Stimulated activated CD4-positive, alpha-beta T cell treated with anti-CD3 and anti-CD28 coated beads, Interleukin-2, amount 100 ng/mL, for 4 hours (primary cell): ENCODE data around the gene CIB4.

Experiments used
- DNase-seq: peaks from one replicate; pipeline ENCODE4 v3.0.0-alpha.2; 2020; ENCODE audit warnings: low read depth

Gene CIB4

DNA sequence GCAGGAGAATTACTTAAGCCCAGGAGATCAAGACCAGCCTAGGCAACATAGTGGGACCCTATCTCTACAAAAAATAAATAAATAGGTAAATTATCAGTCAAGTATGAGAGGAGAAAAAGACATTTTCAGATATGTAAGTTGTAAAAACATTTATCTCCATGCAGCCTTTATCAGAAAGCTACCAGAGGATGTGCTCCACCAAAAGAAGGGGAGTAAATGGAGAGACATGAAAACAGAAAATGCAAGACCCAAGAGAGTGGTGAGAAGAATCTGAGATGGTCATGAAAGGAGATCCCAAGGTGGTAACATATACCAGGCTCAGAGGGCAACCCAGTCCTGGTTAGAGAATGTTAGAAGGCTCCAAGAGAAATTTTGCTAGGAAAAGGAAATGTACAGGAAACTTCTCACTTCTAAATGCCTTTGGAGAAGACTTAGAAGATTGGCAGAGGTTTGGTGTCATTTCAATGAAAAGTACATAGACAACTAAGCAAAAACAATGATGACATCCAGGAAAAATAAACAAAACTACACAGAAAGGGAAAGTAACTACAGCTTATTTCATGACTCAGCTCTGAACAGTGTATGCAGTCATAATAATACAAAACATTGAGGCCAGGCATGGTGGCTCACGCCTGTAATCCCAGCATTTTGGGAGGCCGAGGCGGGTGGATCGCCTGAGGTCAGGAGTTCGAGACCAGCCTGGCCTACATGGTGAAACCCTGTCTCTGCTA is 19.5 kb downstream of the CIB4 start:
- DNase-seq: no peak

DNA sequence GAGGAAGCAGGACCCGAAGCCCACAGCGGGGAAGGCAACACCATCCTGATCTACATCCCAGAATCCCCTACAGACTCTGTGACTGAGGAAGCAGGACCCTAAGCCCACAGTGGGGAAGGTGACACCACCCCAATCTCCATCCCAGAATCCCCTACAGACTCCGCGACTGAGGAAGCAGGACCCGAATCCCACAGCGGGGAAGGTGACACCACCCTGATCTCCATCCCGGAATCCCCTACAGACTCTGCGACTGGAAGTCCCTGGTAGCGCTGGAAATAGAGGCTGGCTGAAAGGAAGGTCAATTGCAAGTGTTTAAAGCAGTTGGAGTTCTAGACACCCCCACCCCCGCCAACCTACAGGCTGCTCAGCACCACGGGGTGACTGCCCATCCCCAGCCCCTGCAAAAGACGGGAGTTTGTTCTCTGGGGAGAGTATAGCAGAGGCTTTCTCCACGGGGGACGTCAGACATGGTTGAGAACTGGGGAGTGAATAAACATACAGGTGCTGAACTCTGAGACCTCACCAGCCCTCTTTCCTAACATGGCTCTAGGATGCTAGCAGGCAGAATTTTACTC is 21.0 kb downstream of the CIB4 start:
- DNase-seq: no peak

DNA sequence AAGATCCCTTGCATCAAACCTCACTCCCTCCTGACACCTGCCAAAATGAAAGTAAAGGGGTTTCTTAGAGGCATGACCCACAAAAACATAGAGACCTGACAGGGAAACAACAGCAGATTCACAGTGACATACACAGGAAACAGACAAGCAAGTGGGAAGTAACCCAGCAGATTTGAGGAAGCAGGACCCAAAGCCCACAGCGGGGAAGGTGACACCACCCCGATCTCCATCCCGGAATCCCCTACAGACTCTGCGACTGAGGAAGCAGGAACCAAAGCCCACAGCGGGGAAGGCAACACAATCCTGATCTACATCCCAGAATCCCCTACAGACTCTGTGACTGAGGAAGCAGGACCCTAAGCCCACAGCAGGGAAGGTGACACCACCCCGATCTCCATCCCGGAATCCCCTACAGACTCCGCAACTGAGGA is 21.6 kb downstream of the CIB4 start:
- DNase-seq: no peak

- no peak for DNase-seq
Measured at GRCh38 chr2:26619096-26619495, 22.1 kb downstream of the CIB4 start.

- DNase-seq: no peak
Measured at GRCh38 chr2:26618611-26619010, 22.6 kb downstream of the CIB4 start.

GRCh38 chr2:26617588-26618083 is 23.5 kb downstream of the CIB4 start:
- no peak for DNase-seq

- no peak for DNase-seq
Measured at GRCh38 chr2:26616706-26617587, 24.2 kb downstream of the CIB4 start.

DNA sequence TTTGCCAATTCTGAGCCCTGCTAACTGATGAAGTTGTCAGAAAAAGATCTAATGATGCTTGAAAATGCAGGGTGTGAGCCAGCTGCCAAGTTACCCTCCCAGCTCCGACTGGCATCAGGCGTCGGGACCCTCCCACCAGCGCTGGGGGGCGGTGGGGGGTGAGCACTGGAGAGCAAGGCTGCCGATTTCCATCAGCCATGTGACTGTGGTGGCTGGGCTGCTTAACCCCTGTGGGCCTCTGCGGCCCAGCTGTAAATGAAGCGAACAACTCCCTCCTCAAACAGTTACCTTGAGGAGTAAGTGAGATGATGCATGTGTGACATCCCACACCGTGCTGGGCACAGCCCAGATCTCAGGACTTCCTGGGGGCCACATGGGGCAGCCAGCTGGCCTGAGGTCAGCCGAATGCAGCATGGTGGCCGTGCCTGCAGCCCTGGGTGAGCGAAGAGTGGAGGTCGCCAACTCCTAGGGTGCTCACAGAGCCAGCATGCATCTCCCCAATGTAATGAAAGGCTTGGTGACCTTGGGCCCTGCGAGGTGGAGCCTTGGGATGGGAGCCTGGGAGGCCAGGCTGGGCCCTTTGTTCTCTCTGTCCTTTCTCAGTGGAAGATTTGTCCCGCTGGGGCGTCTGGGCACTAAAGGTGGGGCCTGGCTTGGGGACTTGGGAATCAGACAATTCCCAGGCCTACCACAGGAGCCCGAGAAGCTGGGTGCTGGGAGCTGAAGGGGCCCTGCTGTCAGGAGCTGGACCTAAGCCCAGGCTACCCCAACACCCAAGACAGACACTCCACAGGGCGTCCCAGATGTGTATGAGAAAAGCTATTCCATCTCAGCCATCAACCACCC is 25.1 kb downstream of the CIB4 start:
- no peak for DNase-seq

DNA sequence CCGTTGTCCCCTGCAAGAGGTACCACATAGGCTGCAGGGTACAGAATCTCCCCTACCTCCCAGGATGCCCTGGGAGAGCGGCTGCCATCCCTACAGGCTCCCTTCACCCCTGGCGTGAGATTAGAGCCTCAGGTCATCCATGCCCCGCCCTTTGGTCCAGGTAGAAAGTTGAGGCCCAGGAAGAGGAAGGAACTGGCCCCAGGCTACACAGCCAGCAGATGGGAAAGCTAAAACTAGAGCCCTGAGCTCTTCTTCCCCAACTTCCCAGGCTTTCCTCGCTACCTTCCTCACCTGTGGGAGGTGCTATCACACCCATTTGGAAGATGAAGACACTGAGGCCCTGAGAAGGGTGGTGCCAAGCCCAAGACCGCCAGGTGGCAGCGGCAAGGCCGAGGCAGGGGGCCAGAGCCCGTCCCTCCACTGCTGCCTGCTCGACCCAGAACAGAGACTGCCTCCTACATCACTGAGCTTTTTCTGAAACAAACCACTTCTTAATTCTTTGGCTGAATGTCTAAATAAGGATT is 25.8 kb downstream of the CIB4 start:
- DNase-seq: no peak

GRCh38 chr2:26614216-26615138 is 26.7 kb downstream of the CIB4 start:
- no peak for DNase-seq

- DNase-seq: no peak
Measured at GRCh38 chr2:26613241-26614215, 27.6 kb downstream of the CIB4 start.

DNA sequence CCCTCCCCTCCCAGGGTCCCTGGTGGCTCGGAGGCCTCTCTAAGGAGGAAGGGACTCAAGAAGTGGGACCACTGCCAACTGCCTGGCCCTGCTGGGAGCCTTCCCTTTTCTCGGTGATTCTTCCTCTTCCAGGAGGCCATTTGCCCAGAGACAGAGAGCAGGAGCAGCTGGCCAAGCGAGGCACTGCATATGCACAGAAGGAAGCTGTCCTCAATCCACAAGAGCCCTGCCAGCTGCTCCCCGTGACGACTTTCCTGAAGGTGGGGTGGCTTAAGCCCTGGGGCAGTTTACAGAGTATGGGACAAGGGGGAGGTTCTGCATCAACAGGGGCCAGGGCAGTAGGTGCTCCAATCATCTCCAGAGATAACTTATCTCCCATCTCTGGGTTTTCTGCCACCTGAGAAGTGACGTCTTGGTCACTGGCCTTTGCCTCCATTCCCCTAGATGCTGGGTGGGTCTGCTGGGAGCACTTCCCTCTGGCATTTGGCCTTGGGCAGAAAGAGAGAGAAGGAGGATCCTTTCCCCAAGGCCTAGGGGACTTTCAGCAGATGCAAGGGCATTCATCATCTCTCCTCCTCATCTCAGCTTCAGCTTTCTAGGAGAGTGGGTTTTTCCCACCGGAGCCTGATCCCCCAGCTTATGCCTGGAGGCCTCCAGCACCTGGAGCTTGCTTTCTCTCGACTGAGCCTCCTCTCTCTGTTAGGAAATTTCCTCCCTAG is 28.5 kb downstream of the CIB4 start:
- DNase-seq: no peak

DNA sequence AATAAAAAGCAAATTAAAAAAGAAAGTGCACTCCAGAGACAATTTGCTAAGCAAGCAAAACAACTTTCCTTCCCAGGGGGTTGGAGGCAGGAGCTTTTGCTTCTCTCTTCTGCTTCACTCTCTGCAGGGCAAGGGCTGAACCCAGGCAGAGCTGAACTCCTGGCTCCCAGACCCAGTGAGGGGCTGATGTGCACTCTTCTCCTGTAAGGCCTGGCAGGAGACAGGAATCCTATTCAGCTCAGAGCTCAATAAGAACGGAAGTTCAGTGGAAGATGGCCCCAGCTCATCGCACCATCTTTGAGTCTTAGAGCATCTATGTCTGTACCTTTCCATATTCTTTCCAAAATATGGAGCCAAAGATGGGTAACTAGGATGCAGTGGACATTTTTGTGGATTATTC is 29.1 kb downstream of the CIB4 start:
- DNase-seq: no peak

- DNase-seq: no peak
Measured at GRCh38 chr2:26610504-26611335, 30.4 kb downstream of the CIB4 start.

DNA sequence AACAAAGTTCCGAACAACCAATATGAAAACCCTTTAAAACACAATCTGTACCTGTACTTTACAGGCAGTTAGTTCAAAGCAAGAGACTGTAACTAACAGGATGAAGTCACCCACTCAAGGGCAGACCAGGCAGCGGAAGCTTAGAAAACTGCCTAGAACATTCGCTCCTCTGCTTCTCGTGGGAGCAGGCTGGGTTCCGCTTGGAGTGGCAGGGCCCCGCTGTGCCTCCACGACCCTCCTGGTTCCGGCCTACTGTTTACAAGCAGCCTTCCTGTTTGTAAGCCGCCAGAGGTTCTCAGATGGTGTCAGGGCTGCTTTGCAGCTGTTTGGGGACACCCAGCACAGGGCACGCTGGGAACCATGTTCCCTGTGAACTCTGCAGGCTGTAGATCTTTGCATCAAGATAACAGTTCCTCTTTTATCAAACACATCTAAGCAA is 31.3 kb downstream of the CIB4 start:
- no peak for DNase-seq

- no peak for DNase-seq
Measured at GRCh38 chr2:26609205-26609631, 31.9 kb downstream of the CIB4 start.

- no peak for DNase-seq
Measured at GRCh38 chr2:26608557-26608956, 32.6 kb downstream of the CIB4 start.

- no peak for DNase-seq
Measured at GRCh38 chr2:26607698-26608097, 33.5 kb downstream of the CIB4 start.
